Stimulated activated CD4-positive, alpha-beta T cell treated with anti-CD3 and anti-CD28 coated beads, Interleukin-4, amount 100 ng/mL, for 4 hours (primary cell): ENCODE results near the gene PPME1.

Source experiments
- DNase-seq, 2 experiments: peaks; one replicate each; pipeline ENCODE4 v3.0.0-alpha.2; 2020

PPME1 gene

DNA sequence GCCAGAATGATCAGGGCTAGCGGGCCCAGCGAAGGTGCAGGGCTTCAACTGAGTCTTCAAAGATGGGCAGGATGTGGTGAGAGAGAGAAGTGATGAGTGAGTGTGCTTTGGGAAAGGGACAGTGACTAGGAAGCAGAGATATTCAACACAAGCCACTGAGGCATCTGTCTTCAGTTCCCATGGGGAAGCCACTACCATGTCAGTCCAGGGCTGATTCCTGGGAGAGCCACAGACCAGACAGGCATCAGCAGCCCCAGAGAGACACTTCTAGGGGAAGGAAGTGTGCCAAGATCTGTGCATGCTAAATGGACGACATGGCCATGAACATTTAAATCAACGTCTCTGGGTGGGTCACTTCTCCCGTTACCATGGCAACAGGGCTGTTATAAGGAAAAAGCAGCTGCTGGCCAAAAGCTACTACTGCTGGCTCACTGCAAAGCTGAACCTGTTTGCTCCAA, 111.9 kb downstream of the PPME1 start:
- DNase-seq: no peak

DNA sequence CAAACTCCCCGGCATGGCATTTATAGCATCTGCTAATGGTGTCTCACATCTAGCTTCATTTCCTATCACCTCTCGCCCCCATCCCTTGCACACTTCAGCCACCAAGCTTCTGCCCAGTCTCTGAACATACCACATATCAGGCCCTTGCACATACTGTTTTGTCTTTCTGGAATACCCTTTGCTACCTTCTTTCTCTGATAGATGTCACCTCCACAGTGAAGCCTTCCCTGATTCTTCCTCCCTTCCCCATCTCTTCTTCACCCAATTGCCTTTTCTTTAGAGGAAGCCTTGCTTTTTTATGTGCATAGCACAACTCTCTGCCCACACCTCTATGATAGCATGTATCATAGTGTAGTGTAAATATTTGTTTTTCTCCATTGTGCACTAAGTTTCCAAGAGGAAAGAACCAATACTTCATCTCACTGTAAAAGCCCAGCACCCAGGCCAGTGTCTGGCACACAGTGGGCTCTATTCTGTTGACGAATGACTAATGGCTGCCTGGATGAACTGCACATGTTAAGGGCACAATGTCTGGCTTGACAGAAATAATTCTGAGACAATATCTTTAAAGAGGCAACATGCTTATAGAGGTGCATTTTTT, 112.6 kb downstream of the PPME1 start:
- no peak for DNase-seq

DNA sequence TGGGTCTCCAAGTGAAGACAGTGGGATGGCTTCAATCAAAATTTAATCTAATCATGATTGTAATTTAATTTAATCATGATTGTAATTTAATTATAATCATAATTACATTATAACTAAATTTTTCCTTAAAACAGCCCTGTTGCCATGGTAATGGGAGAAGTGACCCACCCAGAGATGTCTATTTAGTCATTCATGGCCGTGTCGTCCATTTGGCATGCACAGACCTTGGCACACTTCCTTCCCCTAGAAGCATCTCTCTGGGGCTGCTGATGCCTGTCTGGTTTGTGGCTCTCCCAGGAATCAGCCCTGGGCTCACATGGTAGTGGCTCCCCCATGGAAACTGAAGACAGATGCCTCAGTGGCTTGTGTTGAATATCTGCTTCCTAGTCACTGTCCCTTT, 113.4 kb downstream of the PPME1 start:
- DNase-seq: no peak

DNA sequence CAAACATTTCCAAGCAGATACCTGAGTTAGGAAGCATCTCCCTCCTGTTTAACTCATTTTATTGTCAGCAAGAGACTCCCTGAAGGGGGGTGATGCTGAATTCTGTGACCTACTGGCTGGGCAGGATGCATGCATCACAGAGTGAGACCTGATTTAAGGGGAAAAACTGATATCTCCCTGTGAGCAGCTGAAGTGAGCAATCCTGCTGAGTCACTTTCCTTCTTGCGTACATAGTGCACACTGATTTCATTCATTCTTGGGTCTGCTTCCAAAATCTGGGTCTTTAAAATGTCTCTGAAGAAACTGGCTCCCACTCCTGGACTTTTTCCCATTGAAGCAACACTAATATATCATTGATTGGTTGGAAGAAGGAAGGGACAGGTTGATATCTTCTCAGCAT, 117.1 kb downstream of the PPME1 start:
- no peak for DNase-seq

DNA sequence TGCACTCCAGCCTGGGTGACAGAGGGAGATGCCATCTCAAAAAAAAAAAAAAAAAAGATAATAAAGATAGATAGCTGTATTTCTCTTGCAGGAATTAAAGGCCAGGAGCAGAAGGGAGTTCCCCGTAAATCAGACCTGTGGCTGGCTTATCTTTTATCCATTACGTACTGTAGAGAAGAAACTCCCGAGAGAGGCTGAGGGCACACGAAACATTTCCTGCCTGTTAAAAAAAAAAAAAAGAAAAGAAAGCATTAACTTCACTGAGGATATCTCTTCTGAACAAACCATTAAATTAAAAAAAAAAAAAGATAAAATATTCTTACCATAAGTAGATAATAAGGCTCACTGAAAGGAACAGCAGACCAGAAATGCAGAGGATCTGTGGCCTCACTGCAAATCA, 117.8 kb downstream of the PPME1 start:
- DNase-seq: no peak

DNA sequence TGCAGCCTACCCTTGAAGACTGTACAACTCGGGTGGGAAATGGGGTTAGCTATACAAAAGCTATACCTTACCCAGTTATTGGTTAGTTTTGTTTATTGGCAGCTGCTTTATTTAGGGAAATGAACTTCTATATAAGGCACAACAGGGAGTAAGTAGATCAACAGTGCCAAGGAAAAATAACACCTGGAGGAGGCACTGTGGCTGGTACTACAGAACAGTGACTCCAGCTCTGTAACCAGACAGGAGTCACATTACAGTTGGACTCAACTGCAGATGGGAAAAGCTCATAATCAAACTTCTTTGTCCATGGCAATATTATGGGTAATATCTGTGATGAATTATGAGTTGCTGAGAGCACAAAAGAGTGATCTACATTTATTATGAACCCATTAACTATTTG, 126.4 kb downstream of the PPME1 start:
- no peak for DNase-seq

DNA sequence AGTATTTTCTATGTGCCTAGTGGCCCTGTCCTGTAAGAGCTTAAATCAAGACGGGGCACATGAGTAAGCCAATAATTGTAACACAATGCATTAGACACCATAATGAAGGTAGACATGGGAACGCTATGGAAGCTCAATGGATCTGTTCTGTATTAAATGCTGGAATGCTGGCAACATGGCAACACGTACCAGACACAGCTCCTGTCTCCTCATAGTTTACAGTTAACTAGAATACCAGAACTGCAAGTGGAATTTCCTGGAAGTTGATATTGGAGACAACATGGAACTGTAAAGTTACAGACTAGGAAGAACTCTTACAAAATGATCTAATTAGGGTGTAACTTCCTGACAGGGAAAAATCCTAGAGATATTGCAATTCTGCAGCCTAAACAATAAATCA, 127.9 kb downstream of the PPME1 start:
- DNase-seq: no peak
